HK-2 (cell line): ENCODE measurements around the gene MYBPHL.

Experiments used
- DNase-seq: peaks from one replicate; pipeline ENCODE4 v3.0.0-alpha.2; 2018; ENCODE audit not compliant: unreplicated experiment

Gene MYBPHL

GRCh38 chr1:109252893-109253802 is 53.7 kb downstream of the MYBPHL start:
- DNase-seq, result peak; percentile 86

GRCh38 chr1:109252167-109252892 is 54.5 kb downstream of the MYBPHL start:
- DNase-seq, result no peak

GRCh38 chr1:109251277-109252166 is 55.3 kb downstream of the MYBPHL start:
- DNase-seq, result no peak

GRCh38 chr1:109250454-109251276 is 56.1 kb downstream of the MYBPHL start:
- no peak for DNase-seq

GRCh38 chr1:109249654-109250401 is 57.0 kb downstream of the MYBPHL start:
- no peak for DNase-seq

GRCh38 chr1:109248797-109249629 is 57.8 kb downstream of the MYBPHL start, which contains the start of gene CELSR2:
Gene CELSR2, plus strand, starts transcription at chr1:109249539. Its CDS starts 541 bp downstream, at chr1:109250080.
- peak; percentile 63 for DNase-seq

DNA sequence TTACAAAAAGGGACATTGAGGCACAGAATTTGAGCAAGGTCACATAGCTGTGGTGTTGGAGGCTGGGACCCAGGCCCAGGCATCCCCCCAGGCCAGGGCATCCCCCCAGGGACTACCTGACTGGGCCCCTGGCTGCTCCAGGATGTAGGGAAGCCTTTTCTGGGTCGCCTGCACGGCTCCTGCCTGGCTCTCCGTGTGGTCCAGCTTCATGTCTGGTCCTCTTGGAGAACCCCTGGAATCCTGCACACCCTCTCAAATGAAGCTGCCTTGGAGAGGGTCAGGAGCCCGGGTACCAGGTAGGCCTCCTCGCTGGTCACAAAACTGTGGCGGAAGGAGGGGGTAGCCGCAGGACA is 58.4 kb downstream of the MYBPHL start:
- no peak for DNase-seq

DNA sequence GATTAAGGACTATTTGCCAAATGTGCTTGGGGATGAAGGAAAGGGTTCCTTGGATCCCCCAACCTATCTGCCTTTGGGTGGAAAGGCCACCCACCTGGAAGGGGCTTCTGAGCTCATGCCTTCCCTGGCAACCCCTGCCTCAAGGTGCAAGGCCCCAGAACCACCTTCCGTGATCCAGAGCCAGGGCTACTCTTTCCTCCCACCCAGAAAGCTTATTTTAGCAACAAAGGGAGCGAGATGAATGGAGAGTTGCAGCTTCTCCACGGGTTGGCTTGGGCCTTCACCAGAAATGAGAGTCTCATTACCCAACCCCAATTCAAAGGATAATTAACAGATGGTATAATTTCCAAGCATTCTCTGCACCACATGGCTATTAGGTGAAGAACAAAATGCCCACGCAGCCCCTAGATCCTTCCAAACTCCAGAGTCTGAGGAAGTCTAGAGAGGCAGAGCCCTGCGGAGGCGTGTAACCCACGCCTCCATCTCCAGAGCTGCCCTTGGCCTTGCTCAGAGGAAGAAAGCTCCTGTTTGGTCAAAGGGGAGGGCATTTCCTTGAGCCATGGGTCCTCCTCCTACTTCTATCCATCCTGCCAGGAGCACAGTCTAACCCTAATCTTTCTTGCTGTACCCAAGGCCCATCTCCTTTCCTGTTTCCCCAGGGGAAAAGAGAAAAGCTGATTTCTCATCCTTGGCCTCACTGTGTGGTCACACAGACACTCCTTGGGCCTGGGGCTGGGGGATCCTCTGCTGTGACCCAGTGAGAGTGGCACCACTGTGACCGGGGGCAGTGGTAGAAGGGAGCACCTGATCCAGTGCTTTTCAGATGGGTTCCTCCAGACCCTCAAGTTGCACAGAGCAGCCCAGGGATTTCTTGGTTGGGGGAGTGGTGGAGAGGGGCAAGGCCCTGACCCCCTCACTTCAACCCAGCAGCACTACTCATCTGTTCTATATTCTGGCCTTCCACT is 59.1 kb downstream of the MYBPHL start:
- DNase-seq, result no peak

DNA sequence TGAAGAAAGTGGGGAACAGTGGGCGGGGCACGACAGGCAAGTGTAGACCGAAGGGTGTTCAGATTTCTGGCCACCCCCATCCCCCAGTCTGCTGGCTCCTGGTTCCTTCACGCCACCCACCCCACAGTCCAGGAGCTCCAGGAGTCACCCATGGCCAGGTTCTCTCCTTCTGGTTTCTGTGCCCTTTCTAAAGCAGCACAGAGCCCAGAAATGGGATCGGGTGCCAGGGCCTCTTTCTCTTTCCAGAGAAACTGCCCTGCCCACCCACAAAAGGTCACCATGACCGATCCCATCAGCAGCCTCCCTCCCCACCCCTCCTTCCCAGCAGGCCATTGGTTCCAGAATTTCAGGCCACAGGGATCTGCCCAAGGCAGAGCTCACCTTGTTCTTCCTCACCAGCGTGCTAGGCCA is 60.7 kb downstream of the MYBPHL start:
- DNase-seq, result no peak

DNA sequence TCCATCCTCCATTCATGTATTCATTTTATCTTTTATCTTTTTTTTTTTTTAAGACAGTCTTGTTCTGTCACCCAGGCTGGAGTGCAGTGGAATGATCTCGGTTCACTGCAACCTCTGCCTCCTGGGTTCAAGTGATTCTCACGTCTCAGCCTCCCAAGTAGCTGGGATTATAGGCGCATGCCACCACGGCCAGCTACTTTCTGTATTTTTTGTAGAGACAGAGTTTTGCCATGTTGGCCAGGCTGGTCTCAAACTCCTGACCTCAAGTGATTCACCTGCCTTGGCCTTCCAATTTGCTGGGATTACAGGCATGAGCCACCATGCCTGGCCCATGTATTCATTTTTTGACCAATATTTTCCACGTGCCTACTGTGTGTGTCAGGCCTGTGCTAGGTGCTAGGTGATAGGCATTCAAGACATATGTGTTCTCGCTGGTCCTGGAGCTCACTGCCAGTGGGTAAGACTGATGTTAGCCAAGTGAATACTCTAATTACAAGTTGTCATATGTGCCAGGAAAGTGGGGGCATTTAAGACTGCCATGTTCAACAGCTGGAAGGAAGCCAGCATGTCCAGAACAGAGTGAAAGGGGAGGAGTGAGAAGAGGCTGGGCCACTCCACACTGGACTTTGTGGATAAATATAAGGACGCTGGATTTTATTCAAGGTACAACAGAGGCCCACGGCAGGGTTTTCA is 62.8 kb downstream of the MYBPHL start:
- no peak for DNase-seq

DNA sequence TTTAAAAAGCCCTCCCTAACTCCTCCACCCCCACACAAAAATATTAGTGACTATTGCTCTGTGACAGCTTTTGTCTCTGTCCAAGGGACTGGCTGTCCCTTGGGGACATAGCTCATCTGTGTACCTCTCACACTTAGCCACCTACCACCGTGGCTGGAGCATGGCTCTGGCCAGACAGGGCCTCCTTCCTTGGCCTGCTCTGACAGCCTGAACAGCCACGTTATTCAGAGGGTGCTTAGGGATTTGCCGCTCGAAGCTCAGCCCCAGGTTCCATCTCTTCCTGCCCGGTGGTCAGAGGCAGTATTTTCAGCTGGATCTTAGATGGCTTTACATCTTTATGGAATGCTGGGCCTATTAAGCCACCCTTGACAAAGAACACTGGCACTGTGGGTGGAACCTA is 63.6 kb downstream of the MYBPHL start:
- no peak for DNase-seq

DNA sequence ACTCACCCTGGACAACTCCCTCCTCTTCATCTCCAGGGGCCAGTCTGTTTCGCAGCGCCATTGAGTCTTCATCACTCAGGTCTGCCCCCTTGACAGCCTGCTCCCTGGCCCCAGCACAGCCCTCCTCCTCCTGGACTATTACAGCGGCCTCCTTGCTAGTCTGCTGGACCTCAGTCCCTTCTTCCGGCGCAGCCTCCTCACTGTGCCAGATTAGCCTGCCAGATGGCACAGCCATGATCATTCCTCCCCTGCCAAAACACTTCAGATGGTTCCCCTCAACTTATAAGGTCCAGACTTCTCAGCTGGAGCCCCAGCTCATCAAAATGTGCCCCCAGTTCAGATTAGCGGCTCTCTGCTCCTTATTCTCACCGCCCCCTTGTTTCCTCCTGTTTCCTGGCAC is 64.4 kb downstream of the MYBPHL start:
- DNase-seq, result no peak
